Cerebellar cortex (tissue), 1 donor: ENCODE measurements around the gene MBNL2.
A peak's percentile ranks its signal among the peaks of the same experiment; 100 is the strongest.

Source experiments
- DNase-seq: peaks from one replicate; pipeline ENCODE4 v3.0.0-alpha.2; 2015; ENCODE audit warnings: low spot score

The MBNL2 gene

GRCh38 chr13:97381189-97381588 lies 159.1 kb downstream of the MBNL2 start:
- DNase-seq = peak; percentile 13

- DNase-seq = no peak
Measured at GRCh38 chr13:97382276-97382675, 160.1 kb downstream of the MBNL2 start.

- no peak for DNase-seq
Measured at GRCh38 chr13:97384371-97384770, 162.2 kb downstream of the MBNL2 start.

GRCh38 chr13:97385146-97385545 lies 163.0 kb downstream of the MBNL2 start:
- DNase-seq = no peak

GRCh38 chr13:97385854-97386253 lies 163.7 kb downstream of the MBNL2 start:
- no peak for DNase-seq

DNA sequence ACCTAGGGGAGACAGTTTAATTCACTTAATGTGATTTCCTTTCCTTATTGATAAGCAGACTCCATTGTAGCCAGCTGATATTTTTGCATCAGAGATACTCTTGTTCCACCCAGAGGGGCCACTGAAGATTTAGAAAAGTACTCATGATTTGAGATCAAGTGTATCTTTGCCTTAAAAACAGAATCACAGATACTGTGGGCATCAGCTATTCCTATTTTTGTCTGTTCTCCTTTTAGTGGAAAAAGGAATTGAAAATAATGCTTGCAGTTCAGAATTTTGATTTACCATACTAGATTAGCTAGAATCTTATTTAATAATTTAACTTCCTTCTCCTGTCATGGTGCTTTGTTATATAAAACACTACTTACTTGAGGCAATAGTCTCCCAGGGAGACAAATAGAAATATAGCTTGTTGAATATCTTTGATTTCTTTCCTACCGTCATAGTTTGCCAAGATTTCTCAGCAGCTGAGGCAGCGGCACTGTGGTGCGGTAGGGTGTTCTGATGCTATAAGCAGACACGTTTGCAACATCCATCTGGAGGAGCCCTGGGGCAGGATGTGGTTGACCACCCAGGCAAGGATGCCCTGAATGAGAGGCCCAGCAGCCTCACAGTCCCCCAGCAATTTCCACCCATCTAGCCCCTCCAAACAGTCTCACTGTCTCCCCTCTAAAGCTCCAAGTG lies 164.8 kb downstream of the MBNL2 start:
- no peak for DNase-seq

DNA sequence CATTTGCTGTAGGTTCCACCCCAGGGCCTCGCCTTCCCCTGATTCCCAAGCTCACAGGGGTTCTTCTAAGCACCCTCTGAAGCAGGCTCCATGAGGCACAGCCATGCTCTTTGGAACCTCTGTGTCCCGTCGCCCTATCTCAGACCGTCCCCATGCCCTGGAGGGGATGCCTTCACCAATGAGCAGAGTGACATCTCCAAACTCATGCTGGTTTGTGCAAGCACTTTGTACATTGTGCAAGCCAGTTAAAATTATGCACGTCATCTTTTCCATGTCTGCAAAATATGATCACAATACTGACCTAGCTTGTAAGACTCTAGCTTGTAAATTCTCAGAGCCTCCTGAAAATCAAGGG lies 165.3 kb downstream of the MBNL2 start:
- no peak for DNase-seq

DNA sequence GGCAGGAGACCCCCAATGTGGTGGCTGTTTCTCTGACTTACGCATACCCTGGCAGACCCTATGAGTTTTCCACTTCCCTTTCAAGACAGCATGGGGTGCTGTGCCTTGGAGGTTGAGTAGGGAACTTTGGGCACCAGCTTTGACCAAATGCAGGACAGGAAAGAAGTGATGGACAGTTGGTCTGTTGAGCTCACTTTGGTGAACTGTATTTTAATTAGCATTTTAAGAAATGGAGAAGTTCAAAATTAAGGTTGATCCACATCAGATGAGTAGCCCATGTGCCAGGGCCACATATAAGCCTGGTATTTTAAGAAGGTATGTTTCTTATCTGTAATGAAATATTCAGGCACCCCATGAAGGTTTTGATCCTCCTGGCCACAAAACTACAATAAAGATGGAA lies 165.8 kb downstream of the MBNL2 start:
- DNase-seq = no peak

DNA sequence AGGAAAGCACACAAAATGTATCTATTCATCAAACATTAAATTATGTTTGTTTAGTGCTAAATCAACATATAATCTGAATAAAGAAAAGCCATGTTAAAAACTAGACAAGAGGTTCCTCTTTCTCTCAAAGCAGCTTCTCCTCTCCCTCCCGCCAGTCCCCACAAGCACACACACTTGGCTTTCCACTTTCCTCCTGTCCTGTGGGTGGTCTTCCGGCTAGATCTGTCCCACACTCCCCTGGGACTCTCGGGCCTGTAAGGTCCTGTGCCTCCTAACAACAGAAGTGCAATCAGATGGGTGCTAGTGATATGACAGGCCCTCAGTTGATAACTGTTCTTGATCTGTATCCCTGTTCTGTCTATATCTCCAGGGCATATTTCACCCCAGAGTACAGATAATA lies 166.2 kb downstream of the MBNL2 start:
- no peak for DNase-seq

GRCh38 chr13:97390941-97391600 lies 168.9 kb downstream of the MBNL2 start:
- DNase-seq = no peak

DNA sequence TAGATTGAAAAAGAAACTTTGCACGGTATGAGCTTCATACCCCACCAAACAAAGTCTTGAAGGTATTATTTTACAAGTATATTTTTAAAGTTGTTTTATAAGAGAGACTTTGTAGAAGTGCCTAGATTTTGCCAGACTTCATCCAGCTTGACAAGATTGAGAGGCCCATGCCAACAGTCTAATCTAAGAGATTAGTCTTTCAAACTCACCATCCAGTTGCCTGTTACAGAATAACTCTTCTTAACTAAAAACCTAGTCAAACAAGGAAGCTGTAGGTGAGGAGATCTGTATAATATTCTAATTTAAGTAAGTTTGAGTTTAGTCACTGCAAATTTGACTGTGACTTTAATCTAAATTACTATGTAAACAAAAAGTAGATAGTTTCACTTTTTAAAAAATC lies 169.9 kb downstream of the MBNL2 start:
- DNase-seq = no peak

- no peak for DNase-seq
Measured at GRCh38 chr13:97394542-97394941, 172.4 kb downstream of the MBNL2 start.

GRCh38 chr13:97395447-97396136 lies 173.5 kb downstream of the MBNL2 start:
- no peak for DNase-seq

DNA sequence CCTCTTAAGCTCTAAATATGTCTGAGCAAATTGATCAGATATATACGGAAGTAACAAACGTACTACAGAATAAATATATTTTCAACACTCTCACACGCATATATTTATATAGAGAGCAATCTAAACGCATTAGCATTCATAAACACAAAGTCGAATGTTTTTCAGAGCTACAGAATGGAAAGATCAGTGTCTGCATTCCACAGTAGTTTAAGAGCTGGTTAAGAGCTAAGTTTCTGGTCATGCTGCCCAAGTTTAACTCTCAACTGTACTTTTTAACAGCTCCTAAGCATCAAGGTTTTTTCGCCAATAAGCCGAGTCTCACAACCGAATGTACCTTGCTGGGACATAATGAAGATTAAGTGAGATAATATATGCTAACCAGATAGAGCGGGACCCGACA lies 175.1 kb downstream of the MBNL2 start:
- DNase-seq = no peak

DNA sequence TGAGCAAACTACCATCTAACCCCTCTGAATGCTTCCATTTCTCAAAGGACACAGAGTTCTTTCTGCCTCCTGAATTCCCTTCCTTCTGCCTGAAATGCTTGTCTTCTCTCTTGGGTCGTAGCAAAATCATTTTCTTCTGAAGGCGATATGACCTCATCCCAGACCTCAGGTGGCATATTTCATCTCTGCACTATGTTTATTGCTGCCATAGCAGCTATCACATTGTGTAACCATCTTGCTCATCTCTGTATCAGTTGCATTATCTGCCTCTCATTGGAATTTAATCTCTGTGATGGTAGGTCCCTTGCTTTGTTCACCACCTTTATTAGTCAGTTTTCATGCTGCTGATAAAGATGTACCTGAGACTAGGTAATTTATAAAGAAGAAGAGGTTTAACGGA lies 179.3 kb downstream of the MBNL2 start:
- no peak for DNase-seq

- no peak for DNase-seq
Measured at GRCh38 chr13:97403893-97404750, 182.0 kb downstream of the MBNL2 start.

DNA sequence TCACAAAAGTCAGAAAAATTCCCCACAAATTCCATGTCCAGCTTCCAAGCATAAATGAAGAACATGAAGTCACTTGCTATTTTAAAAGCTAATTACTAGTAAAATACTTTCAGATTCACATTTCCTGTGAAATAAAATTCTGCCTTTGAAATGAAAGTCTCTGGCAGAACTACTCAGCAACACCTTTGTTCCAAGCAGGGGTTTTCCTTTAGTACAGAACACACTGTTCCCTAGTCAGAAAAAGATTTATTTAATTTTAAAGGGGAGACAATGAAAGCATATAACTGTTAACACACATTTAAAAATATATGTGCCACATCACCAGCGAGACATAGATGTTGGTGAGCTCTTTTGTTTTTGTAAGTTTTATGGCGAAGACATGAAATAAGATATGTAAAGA lies 185.4 kb downstream of the MBNL2 start:
- DNase-seq = no peak

DNA sequence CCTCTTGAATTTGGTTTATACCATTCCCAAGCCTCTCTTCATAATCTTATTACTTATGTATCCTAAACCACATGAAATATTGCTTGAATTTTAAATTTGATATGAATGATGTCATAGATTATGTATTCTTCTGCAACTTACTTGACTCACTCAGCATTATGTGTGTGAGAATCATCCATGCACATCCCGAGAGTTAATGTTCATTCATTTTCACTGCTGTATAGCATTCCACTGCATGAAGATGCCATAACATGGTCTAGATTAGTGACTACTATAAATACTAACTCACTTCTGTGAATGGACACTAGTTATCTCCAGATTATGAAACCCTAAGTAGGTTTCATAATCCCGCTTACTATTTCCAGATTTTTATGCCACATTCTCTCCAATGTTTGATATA lies 186.8 kb downstream of the MBNL2 start:
- DNase-seq = no peak

DNA sequence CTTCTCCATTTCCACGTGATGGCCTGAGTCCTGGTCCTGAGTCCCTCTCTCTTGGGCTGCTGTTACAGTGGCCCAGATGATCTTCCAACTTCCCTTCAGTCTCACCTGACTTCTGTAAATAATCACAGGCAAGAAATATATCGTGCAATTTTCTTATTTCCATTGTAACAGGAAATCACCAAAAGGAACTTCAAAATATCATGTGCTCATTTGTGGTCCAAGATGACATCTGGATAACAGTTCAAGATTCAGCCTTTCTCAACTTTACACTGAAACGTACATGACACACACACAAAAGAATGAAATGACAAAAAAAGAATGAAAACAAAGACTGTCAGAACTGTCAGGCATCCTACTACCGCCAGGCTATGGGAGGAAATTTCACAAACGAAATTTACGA lies 189.9 kb downstream of the MBNL2 start:
- DNase-seq = no peak

GRCh38 chr13:97413694-97414093 lies 191.6 kb downstream of the MBNL2 start:
- no peak for DNase-seq

- no peak for DNase-seq
Measured at GRCh38 chr13:97414392-97414791, 192.3 kb downstream of the MBNL2 start.

DNA sequence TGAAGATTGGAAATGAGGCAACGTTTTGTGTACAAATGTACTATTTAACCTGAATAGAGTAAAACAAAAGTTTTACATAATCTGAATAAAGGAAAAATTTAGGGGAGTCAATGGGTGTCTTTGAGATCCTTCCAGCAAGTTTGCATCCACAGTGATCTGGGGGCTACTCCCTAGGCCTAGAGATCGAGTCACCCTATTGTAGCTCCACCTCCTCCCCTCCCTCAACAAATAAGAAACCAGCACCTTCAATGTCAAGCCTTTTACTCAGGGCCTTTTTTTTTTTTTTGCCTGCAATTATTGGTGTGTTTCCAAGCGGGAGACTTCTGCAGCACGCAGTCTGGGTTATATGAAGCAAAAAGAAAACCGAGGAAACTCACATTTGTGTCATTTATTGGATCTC lies 195.6 kb downstream of the MBNL2 start:
- DNase-seq = no peak
